GM19395 (cell line): ENCODE measurements around the gene RAP1GAP2.
"Not testable (repeated sequence)": the region's sequence is repeated elsewhere in the genome, so short reads cannot be mapped to it uniquely, and the experiment has no call there.

ENCODE experiments used
- ATAC-seq: cut with Tn5 transposase; IDR thresholded peaks from one replicate; pipeline ENCODE4 v1.9.1; 2021; ENCODE audit warnings: mild to moderate bottlenecking, moderate library complexity; ENCODE audit not compliant: unreplicated experiment

RAP1GAP2 gene

GRCh38 chr17:2814049-2814448 is 17.8 kb downstream of the RAP1GAP2 start:
- ATAC-seq = peak; percentile 22

GRCh38 chr17:2814481-2815341 is 18.5 kb downstream of the RAP1GAP2 start:
- peak; percentile 60 for ATAC-seq

- ATAC-seq = no peak
Measured at GRCh38 chr17:2815781-2816185, 19.5 kb downstream of the RAP1GAP2 start.

- ATAC-seq = no peak
Measured at GRCh38 chr17:2816688-2817087, 20.4 kb downstream of the RAP1GAP2 start.

- not testable (repeated sequence) for ATAC-seq
Measured at GRCh38 chr17:2819294-2819693, 23.1 kb downstream of the RAP1GAP2 start.

- no peak for ATAC-seq
Measured at GRCh38 chr17:2819921-2820501, 23.8 kb downstream of the RAP1GAP2 start.

GRCh38 chr17:2821868-2822267 is 25.6 kb downstream of the RAP1GAP2 start:
- ATAC-seq = no peak

GRCh38 chr17:2822358-2822757 is 26.1 kb downstream of the RAP1GAP2 start:
- ATAC-seq = no peak

GRCh38 chr17:2825253-2825970 is 29.2 kb downstream of the RAP1GAP2 start:
- no peak for ATAC-seq

- no peak for ATAC-seq
Measured at GRCh38 chr17:2828397-2829038, 32.3 kb downstream of the RAP1GAP2 start.

GRCh38 chr17:2830678-2831077 is 34.4 kb downstream of the RAP1GAP2 start:
- ATAC-seq = no peak

- ATAC-seq = no peak
Measured at GRCh38 chr17:2835780-2836179, 39.5 kb downstream of the RAP1GAP2 start.

GRCh38 chr17:2837147-2837561 is 40.9 kb downstream of the RAP1GAP2 start:
- ATAC-seq = peak; percentile 77

- no peak for ATAC-seq
Measured at GRCh38 chr17:2841606-2842005, 45.4 kb downstream of the RAP1GAP2 start.

- no peak for ATAC-seq
Measured at GRCh38 chr17:2842464-2842863, 46.2 kb downstream of the RAP1GAP2 start.

- ATAC-seq = no peak
Measured at GRCh38 chr17:2844416-2844815, 48.2 kb downstream of the RAP1GAP2 start.

- no peak for ATAC-seq
Measured at GRCh38 chr17:2847381-2848333, 51.4 kb downstream of the RAP1GAP2 start.

- no peak for ATAC-seq
Measured at GRCh38 chr17:2849327-2849670, 53.1 kb downstream of the RAP1GAP2 start.

- ATAC-seq = no peak
Measured at GRCh38 chr17:2850991-2851390, 54.8 kb downstream of the RAP1GAP2 start.

GRCh38 chr17:2851615-2852014 is 55.4 kb downstream of the RAP1GAP2 start:
- ATAC-seq = no peak
